ENCODE results near the gene NFATC2IP.
"Not testable (repeated sequence)": the region's sequence is repeated elsewhere in the genome, so short reads cannot be mapped to it uniquely, and the experiment has no call there.

DNA sequence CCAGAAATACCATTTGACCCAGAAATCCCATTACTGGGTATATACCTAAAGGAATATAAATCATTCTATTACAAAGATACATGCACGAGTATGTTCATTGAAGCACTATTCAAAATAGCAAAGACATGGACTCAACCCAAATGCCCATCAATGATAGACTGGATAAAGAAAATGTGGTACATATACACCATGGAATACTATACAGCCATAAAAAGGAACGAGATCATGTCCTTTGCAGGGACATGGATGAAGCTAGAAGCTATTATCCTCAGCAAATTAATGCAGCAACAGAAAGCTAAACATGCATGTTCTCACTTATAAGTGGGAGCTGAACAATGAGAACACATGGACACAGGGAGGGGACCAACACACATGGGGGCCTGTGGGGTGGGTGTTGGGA lies 24.5 kb upstream of the NFATC2IP start:
- TF ChIP-seq EZH2phosphoT487 (IDR thresholded peaks at IDR 0.05; ENCODE audit: low read length); EZH2 (optimal IDR thresholded peaks at IDR 0.05; ENCODE audit: low read depth, low read length): not testable (repeated sequence)
- TF ChIP-seq, protein P1, sequence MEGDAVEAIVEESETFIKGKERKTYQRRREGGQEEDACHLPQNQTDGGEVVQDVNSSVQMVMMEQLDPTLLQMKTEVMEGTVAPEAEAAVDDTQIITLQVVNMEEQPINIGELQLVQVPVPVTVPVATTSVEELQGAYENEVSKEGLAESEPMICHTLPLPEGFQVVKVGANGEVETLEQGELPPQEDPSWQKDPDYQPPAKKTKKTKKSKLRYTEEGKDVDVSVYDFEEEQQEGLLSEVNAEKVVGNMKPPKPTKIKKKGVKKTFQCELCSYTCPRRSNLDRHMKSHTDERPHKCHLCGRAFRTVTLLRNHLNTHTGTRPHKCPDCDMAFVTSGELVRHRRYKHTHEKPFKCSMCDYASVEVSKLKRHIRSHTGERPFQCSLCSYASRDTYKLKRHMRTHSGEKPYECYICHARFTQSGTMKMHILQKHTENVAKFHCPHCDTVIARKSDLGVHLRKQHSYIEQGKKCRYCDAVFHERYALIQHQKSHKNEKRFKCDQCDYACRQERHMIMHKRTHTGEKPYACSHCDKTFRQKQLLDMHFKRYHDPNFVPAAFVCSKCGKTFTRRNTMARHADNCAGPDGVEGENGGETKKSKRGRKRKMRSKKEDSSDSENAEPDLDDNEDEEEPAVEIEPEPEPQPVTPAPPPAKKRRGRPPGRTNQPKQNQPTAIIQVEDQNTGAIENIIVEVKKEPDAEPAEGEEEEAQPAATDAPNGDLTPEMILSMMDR (IDR thresholded peaks at IDR 0.05; ENCODE audit: low read length) = not testable (repeated sequence)

Data from MM.1S (cell line).